Liver (tissue), 3 donors: ENCODE measurements around the gene EPN3.

Experiments used
- ATF3 ChIP-seq: IDR thresholded peaks from 2 replicates; pipeline ENCODE4 v1.6.1; 2016; ENCODE audit warnings: antibody characterized with exemption
- CTCF ChIP-seq: fragments of 150-350 bp; IDR thresholded peaks from 2 replicates; pipeline ENCODE4 v1.5.1; 2017; ENCODE audit warnings: improper control_type of control experiment, low read depth, low read length; ENCODE audit not compliant: missing input control
- HNF4A ChIP-seq, 2 donors: conservative IDR thresholded peaks; 2 replicates each; pipeline ENCODE4 v1.6.1; 2016; ENCODE audit warnings: antibody characterized with exemption in 2 of 2, mild to moderate bottlenecking in 2 of 2
- JUND ChIP-seq, 2 donors: IDR thresholded peaks; 2 replicates each; pipeline ENCODE4 v1.6.1; 2016; ENCODE audit warnings: antibody characterized with exemption in 2 of 2
- MAX ChIP-seq: IDR thresholded peaks from 2 replicates; pipeline ENCODE4 v1.6.1; 2016; ENCODE audit warnings: antibody characterized with exemption
- REST ChIP-seq: IDR thresholded peaks from 2 replicates; pipeline ENCODE4 v1.6.1; 2016; ENCODE audit warnings: antibody characterized with exemption, mild to moderate bottlenecking
- YY1 ChIP-seq: IDR thresholded peaks from 2 replicates; pipeline ENCODE4 v1.6.1; 2016; ENCODE audit warnings: antibody characterized with exemption, mild to moderate bottlenecking
- donor health status: healthy.
- donor health status: healthy.

- TF ChIP-seq CTCF (no peak), YY1 (no peak), REST (no peak), JUND (IDR thresholded peaks at IDR 0.05) (no peak), ATF3 (no peak), MAX (no peak), HNF4A (conservative IDR thresholded peaks at IDR 0.05) (no peak)
Measured at GRCh38 chr17:50533720-50534148, 1.2 kb downstream of the EPN3 start.
